Measurements from ENCODE around the gene SUPT7L. TPM values are rescaled to one million over a fixed set of nuclear protein-coding genes. Genes with fewer than 3 reads are reported as not detected.

The SUPT7L gene
- polyA plus RNA-seq, 1 donor (not counting 4 experiments of a cell fraction or from before 2014, with no cell fraction given) = 39.8 TPM

GRCh38 chr2:27624943-27625342, 38.5 kb downstream of the SUPT7L start:
- Histone ChIP-seq H4K20me1 (ENCODE audit: control insufficient read depth, extremely low read depth, insufficient read depth, low read length) (no peaks in the 10 kb centered on the region), H3K27me3 (ENCODE audit: control insufficient read depth, extremely low read depth, insufficient read depth, low read length) (no peaks in the 10 kb centered on the region), H3K79me2 (ENCODE audit: control insufficient read depth, insufficient read depth, low read length) (peaks cover 10% of the 10 kb centered on the region), H3K27ac (ENCODE audit: control insufficient read depth, insufficient read depth, low read length) (no peak overlapping the region), H3K9me1 (ENCODE audit: control insufficient read depth, extremely low read depth, insufficient read depth, low read length) (no peaks in the 10 kb centered on the region), H2AFZ (ENCODE audit: control insufficient read depth, low read length) (no peak overlapping the region), H3K9me3 (ENCODE audit: control insufficient read depth, low read depth, low read length) (no peaks in the 10 kb centered on the region), H3K4me1 (ENCODE audit: control insufficient read depth, extremely low read depth, insufficient read depth, low read length) (peaks cover 36% of the 10 kb centered on the region), H3K4me2 (ENCODE audit: control insufficient read depth, extremely low read depth, insufficient read depth, low read depth, low read length) (no peak overlapping the region), H3K4me3 (ENCODE audit: control insufficient read depth in 2 of 3, extremely low read depth in 1 of 3, insufficient read depth in 2 of 3, low read depth in 1 of 3, low read length in 3 of 3) (no peak overlapping the region), H3K9ac (ENCODE audit: control insufficient read depth, extremely low read depth, insufficient read depth, low read length) (no peak overlapping the region), H3K36me3 (ENCODE audit: control insufficient read depth in 2 of 2, extremely low read depth in 1 of 2, insufficient read depth in 2 of 2, low read length in 2 of 2) (peaks cover 5% of the 10 kb centered on the region in 2 experiments)
- FAIRE-seq (no peak), DNase-seq (ENCODE audit: low read depth, low spot score) (no peak)
- TF ChIP-seq EZH2 (IDR thresholded peaks at IDR 0.05; ENCODE audit: low read length) = no peak
- TF ChIP-seq CTCF (optimal IDR thresholded peaks at IDR 0.05 in 1 of 3, IDR thresholded peaks at IDR 0.05 in 1 of 3, conservative IDR thresholded peaks at IDR 0.05 in 1 of 3; ENCODE audit: extremely low read depth in 1 of 3, insufficient read depth in 2 of 3, low read length in 3 of 3) = no peak
- dilution Hi-C loops (cut with MboI; ENCODE audit: extremely low pct_ligation_motif_present, low sequenced_read_pairs) = no loop called here

- no peak overlapping the region for H2AFZ ChIP-seq (ENCODE audit: control insufficient read depth, low read length)
- H3K9me1 ChIP-seq (ENCODE audit: control insufficient read depth, extremely low read depth, insufficient read depth, low read length) = no peaks in the 10 kb centered on the region
- H3K9me3 ChIP-seq (ENCODE audit: control insufficient read depth, low read depth, low read length) = no peaks in the 10 kb centered on the region
- H3K79me2 ChIP-seq (ENCODE audit: control insufficient read depth, insufficient read depth, low read length) = no peaks in the 10 kb centered on the region
- FAIRE-seq (peak; percentile 64), DNase-seq (ENCODE audit: low read depth, low spot score) (peak; percentile 28)
- H3K36me3 ChIP-seq (ENCODE audit: control insufficient read depth in 2 of 2, extremely low read depth in 1 of 2, insufficient read depth in 2 of 2, low read length in 2 of 2) = peaks cover 5% of the 10 kb centered on the region in 2 experiments
- TF ChIP-seq CTCF (optimal IDR thresholded peaks at IDR 0.05 in 1 of 3, IDR thresholded peaks at IDR 0.05 in 1 of 3, conservative IDR thresholded peaks at IDR 0.05 in 1 of 3; ENCODE audit: extremely low read depth in 1 of 3, insufficient read depth in 2 of 3, low read length in 3 of 3) = no peak
- TF ChIP-seq EZH2 (IDR thresholded peaks at IDR 0.05; ENCODE audit: low read length) = no peak
- no peak overlapping the region for H3K4me3 ChIP-seq (ENCODE audit: control insufficient read depth in 2 of 3, extremely low read depth in 1 of 3, insufficient read depth in 2 of 3, low read depth in 1 of 3, low read length in 3 of 3)
- dilution Hi-C loops (cut with MboI; ENCODE audit: extremely low pct_ligation_motif_present, low sequenced_read_pairs) = no loop called here
- H3K27ac ChIP-seq (ENCODE audit: control insufficient read depth, insufficient read depth, low read length) = no peak overlapping the region
- H3K9ac ChIP-seq (ENCODE audit: control insufficient read depth, extremely low read depth, insufficient read depth, low read length) = no peak overlapping the region
- H4K20me1 ChIP-seq (ENCODE audit: control insufficient read depth, extremely low read depth, insufficient read depth, low read length) = no peaks in the 10 kb centered on the region
- peaks cover 30% of the 10 kb centered on the region for H3K4me1 ChIP-seq (ENCODE audit: control insufficient read depth, extremely low read depth, insufficient read depth, low read length)
- H3K4me2 ChIP-seq (ENCODE audit: control insufficient read depth, extremely low read depth, insufficient read depth, low read depth, low read length) = no peak overlapping the region
- H3K27me3 ChIP-seq (ENCODE audit: control insufficient read depth, extremely low read depth, insufficient read depth, low read length) = no peaks in the 10 kb centered on the region
These were observed 40.5 kb downstream of the SUPT7L start for GRCh38 chr2:27622921-27623384.

Measured in keratinocyte (primary cell).